HCT116 (cell line): Measurements from ENCODE around the gene KDELR1. TPM values are rescaled to one million over a fixed set of nuclear protein-coding genes. Genes with fewer than 3 reads are reported as not detected.

Experiments used
- ATAC-seq: fragments of 200-7000 bp; cut with Tn5 transposase; 2 replicates; pipeline ENCODE4 v1.9.1; 2020; ENCODE audit warnings: mild to moderate bottlenecking, moderate library complexity
- BruUV-seq: library from RNA; stranded (reverse); fragments of 400-500 nt; replicated peaks from 2 replicates; lab custom pipeline; 2021; lab: Mats Ljungman, UMichigan
- CTCF ChIA-PET: fragments of 300-600 bp; sonication (Branson Sonifier 250); formaldehyde crosslinking; loops from one replicate; lab custom pipeline; 2021; ENCODE audit warnings: antibody characterized with exemption; lab: Charles Lee
- POLR2A ChIA-PET: fragments of 300-600, 350-600 bp; sonication (Branson Sonifier 250); formaldehyde crosslinking; loops from one replicate; lab custom pipeline; 2021; ENCODE audit warnings: antibody characterized with exemption; lab: Charles Lee
- RAD21 ChIA-PET, 2 experiments: fragments of 300-600 bp; sonication (Branson Sonifier 250); formaldehyde crosslinking; loops; one replicate each; lab custom pipeline; 2023; ENCODE audit warnings: low total read pairs in 2 of 2; ENCODE audit not compliant: uncharacterized antibody in 2 of 2, unreplicated experiment in 2 of 2, low non-redundant PET in 1 of 2; lab: Charles Lee
- DNase-seq: peaks from one replicate; pipeline ENCODE4 v3.0.0-alpha.2; 2010; ENCODE audit warnings: low read depth, low spot score
- H2AFZ ChIP-seq: fragments of 200-600 bp; shearing (Covaris generic), sonication (generic); 2 replicates; pipeline ENCODE4 v1.6.1; 2017; ENCODE audit warnings: low read depth, mixed run types, mixed read lengths, antibody characterized with exemption, low read length; ENCODE audit not compliant: poor library complexity, severe bottlenecking
- H3K27ac ChIP-seq: 2 replicates; pipeline ENCODE4 v1.5.1; 2012; ENCODE audit warnings: low read depth, low read length
- H3K27me3 ChIP-seq: fragments of 200-600 bp; sonication (generic); 2 replicates; pipeline ENCODE4 v1.6.1; 2016; ENCODE audit warnings: mixed run types, low read length, mixed read lengths; ENCODE audit not compliant: insufficient read depth
- H3K36me3 ChIP-seq, 2 experiments: fragments of 200-500 bp in 1 of 2; fragments of 200-600 bp in 1 of 2; sonication (Bioruptor generic) in 1 of 2; sonication (generic) in 1 of 2; 2 replicates each; pipeline versions ENCODE4 v1.5.1 to v1.6.1; 2014 to 2016; ENCODE audit warnings: low read length in 2 of 2, inconsistent platforms in 1 of 2, mixed read lengths in 1 of 2, mixed run types in 1 of 2; ENCODE audit not compliant: insufficient read depth in 2 of 2, control insufficient read depth in 1 of 2
- H3K4me1 ChIP-seq, 2 experiments: fragments of 200-600 bp in 1 of 2; sonication (generic) in 1 of 2; 2 replicates each; pipeline versions ENCODE4 v1.5.1 to v1.6.1; 2012 to 2017; ENCODE audit warnings: low read length in 2 of 2, inconsistent platforms in 1 of 2, mild to moderate bottlenecking in 1 of 2, mixed read lengths in 1 of 2, mixed run types in 1 of 2, moderate library complexity in 1 of 2; ENCODE audit not compliant: insufficient read depth in 2 of 2, control insufficient read depth in 1 of 2
- H3K4me2 ChIP-seq: fragments of 200-600 bp; sonication (generic); 2 replicates; pipeline ENCODE4 v1.6.1; 2017; ENCODE audit warnings: mixed run types, low read length, mixed read lengths
- H3K4me3 ChIP-seq, 2 experiments: fragments of 200-600 bp in 1 of 2; sonication (generic) in 1 of 2; replicated peaks in 1 of 2; 2 replicates each; pipeline ENCODE4 v1.5.1; 2011 to 2016; ENCODE audit warnings: low read length in 2 of 2, control low read depth in 1 of 2, low read depth in 1 of 2, mild to moderate bottlenecking in 1 of 2, mixed read lengths in 1 of 2, mixed run types in 1 of 2
- H3K79me2 ChIP-seq: fragments of 200-600 bp; sonication (generic); 2 replicates; pipeline ENCODE4 v1.6.1; 2017; ENCODE audit warnings: mild to moderate bottlenecking, mixed run types, low read length, moderate library complexity, mixed read lengths; ENCODE audit not compliant: insufficient read depth
- H3K9ac ChIP-seq: fragments of 200-600 bp; sonication (generic); 2 replicates; pipeline ENCODE4 v1.6.1; 2016; ENCODE audit warnings: low read length, mixed read lengths
- H3K9me2 ChIP-seq: fragments of 200-600 bp; sonication (generic), shearing (Covaris generic); 2 replicates; pipeline ENCODE4 v1.6.1; 2017; ENCODE audit warnings: mixed run types, mild to moderate bottlenecking, moderate library complexity; ENCODE audit not compliant: insufficient read depth
- H3K9me3 ChIP-seq, 2 experiments: fragments of 200-500 bp in 1 of 2; fragments of 200-600 bp in 1 of 2; sonication (Bioruptor generic) in 1 of 2; sonication (generic) in 1 of 2; 2 replicates each; pipeline ENCODE4 v1.6.1; 2014 to 2017; ENCODE audit warnings: low read length in 2 of 2, mixed read lengths in 2 of 2, inconsistent platforms in 1 of 2, low read depth in 1 of 2, mild to moderate bottlenecking in 1 of 2, mixed run types in 1 of 2, moderate library complexity in 1 of 2; ENCODE audit not compliant: control insufficient read depth in 1 of 2, insufficient read depth in 1 of 2
- H4K20me1 ChIP-seq: fragments of 200-600 bp; sonication (generic), shearing (Covaris generic); 2 replicates; pipeline ENCODE4 v1.6.1; 2017; ENCODE audit warnings: mixed run types, mild to moderate bottlenecking, moderate library complexity; ENCODE audit not compliant: insufficient read depth
- ATF3 ChIP-seq: IDR thresholded peaks from 2 replicates; pipeline ENCODE4 v1.6.1; 2012
- EGR1 ChIP-seq: IDR thresholded peaks from 2 replicates; pipeline ENCODE4 v1.6.1; 2012; ENCODE audit warnings: low read depth
- ELF1 ChIP-seq: IDR thresholded peaks from 2 replicates; pipeline ENCODE4 v1.6.1; 2012; ENCODE audit warnings: low read depth, borderline replicate concordance
- EZH2 ChIP-seq: fragments of 200-600 bp; sonication (generic); IDR thresholded peaks from 2 replicates; pipeline ENCODE4 v1.6.1; 2017; ENCODE audit warnings: antibody characterized with exemption, mixed run types
- REST ChIP-seq: IDR thresholded peaks from 2 replicates; pipeline ENCODE4 v1.6.1; 2012; ENCODE audit warnings: low read depth
- YY1 ChIP-seq: IDR thresholded peaks from 2 replicates; pipeline ENCODE4 v1.6.1; 2011; ENCODE audit warnings: low read length, low read depth, moderate library complexity, mild to moderate bottlenecking; ENCODE audit not compliant: insufficient replicate concordance; ENCODE audit errors: extremely low read depth
- ZFX ChIP-seq: fragments of 450-650 bp; IDR thresholded peaks from 2 replicates; pipeline ENCODE4 v1.6.1; 2017
- intact Hi-C: fragments of 100-400 bp; cut with micrococcal nuclease; formaldehyde crosslinking; loops from 2 replicates; pipeline ENCODE4 v1.10.0; 2022
- total RNA-seq: library from RNA; stranded (reverse); gene quantifications from one replicate; pipeline ENCODE4 v1.2.1, GENCODE V29; 2021; ENCODE audit not compliant: unreplicated experiment

The KDELR1 gene
- total RNA-seq, 1 experiment from 2014 or later, result 212 TPM

- TF ChIP-seq YY1 (no peak), ZFX (no peak)
These were observed 24.0 kb upstream of the KDELR1 start (continued) for GRCh38 chr19:48415395-48415794.

- H3K27me3 ChIP-seq, result no peaks in the 10 kb centered on the region
- no peak for TF ChIP-seq ATF3
- no peak for TF ChIP-seq ELF1
- TF ChIP-seq REST, result no peak
- TF ChIP-seq EGR1, result 0 out of 2 replicates have a peak, but pooled peaks have one; percentile 46
- TF ChIP-seq EZH2, result no peak
- no peaks in the 10 kb centered on the region for H4K20me1 ChIP-seq
- BruUV-seq, result no TSS peak
- H3K4me3 ChIP-seq, result no peak overlapping the region
- intact Hi-C loops, result loop anchor here (2.0 kb wide), 1 partner anchor 13 kb away; no protein-coding TSS in a partner anchor
- H3K4me1 ChIP-seq, result peaks cover 10 to 30% of the 10 kb centered on the region in 2 experiments
- peak; percentile 36 for ATAC-seq
- DNase-seq, result no peak
- no peak overlapping the region for H2AFZ ChIP-seq
- peak overlapping the region; percentile 34 for H3K4me2 ChIP-seq
- CTCF ChIA-PET, result interaction anchor here (0.7 kb wide), 1 partner anchor 50 kb away, joined by 3 read pairs; the partner anchor contains the start of genes SYNGR4 and TMEM143
- POLR2A ChIA-PET, result interaction anchor here (1.8 to 2.2 kb wide), 2 partner anchors 14 to 16 kb away, joined by 4 to 8 read pairs; no protein-coding TSS in a partner anchor
- no peaks in the 10 kb centered on the region for H3K9me3 ChIP-seq
- H3K79me2 ChIP-seq, result peaks cover 8% of the 10 kb centered on the region
- peaks cover 10 to 15% of the 10 kb centered on the region in 2 experiments for H3K36me3 ChIP-seq
- no peaks in the 10 kb centered on the region for H3K9me2 ChIP-seq
- RAD21 ChIA-PET, result no interaction called here
- no peak overlapping the region for H3K9ac ChIP-seq
- H3K27ac ChIP-seq, result peak overlapping the region; percentile 27
These were observed 22.7 kb upstream of the KDELR1 start for GRCh38 chr19:48413879-48414587.
